Transverse colon (tissue), 4 donors: Measurements from ENCODE around the gene NCAN. TPM values are rescaled to one million over a fixed set of nuclear protein-coding genes. Genes with fewer than 3 reads are reported as not detected.

Source experiments
- DNase-seq: peaks from one replicate; pipeline ENCODE4 v3.0.0-alpha.2; 2019
- H3K27ac ChIP-seq, 4 donors: fragments of 200-600 bp; sonication (generic); 2 replicates each; pipeline ENCODE4 v1.5.1; 2016 to 2018; ENCODE audit warnings: inconsistent platforms in 4 of 4
- H3K27me3 ChIP-seq: fragments of 200-600 bp; sonication (generic); 2 replicates; pipeline ENCODE4 v1.5.1; 2017; ENCODE audit warnings: inconsistent platforms
- H3K36me3 ChIP-seq, 4 donors: fragments of 200-600 bp; sonication (generic); 2 replicates each; pipeline ENCODE4 v1.5.1; 2017 to 2019; ENCODE audit warnings: inconsistent platforms in 4 of 4
- H3K4me1 ChIP-seq, 4 donors: fragments of 200-600 bp; sonication (generic); 2 replicates each; pipeline ENCODE4 v1.5.1; 2017 to 2020; ENCODE audit warnings: inconsistent platforms in 4 of 4
- H3K4me3 ChIP-seq, 4 donors: fragments of 200-600 bp; sonication (generic); 1 replicate in 1 of 4; 2 replicates in 3 of 4; pipeline versions ENCODE4 v1.5.1 to v1.6.1; 2017 to 2019; ENCODE audit warnings: inconsistent platforms in 4 of 4
- H3K9me3 ChIP-seq, 2 donors: fragments of 200-600 bp; sonication (generic); 2 replicates each; pipeline ENCODE4 v1.5.1; 2017 to 2019; ENCODE audit warnings: inconsistent platforms in 2 of 2
- EP300 ChIP-seq: sonication (generic); formaldehyde crosslinking; IDR thresholded peaks from one replicate; pipeline ENCODE4 v1.6.1; 2017; ENCODE audit warnings: antibody characterized with exemption, low read depth
- POLR2A ChIP-seq: fragments of 450-650 bp; IDR thresholded peaks from one replicate; pipeline ENCODE4 v1.6.1; 2016; ENCODE audit warnings: antibody characterized with exemption, mild to moderate bottlenecking, moderate library complexity
- POLR2AphosphoS5 ChIP-seq, 3 donors: sonication (generic); formaldehyde crosslinking; IDR thresholded peaks; one replicate each; pipeline ENCODE4 v1.6.1; 2016; ENCODE audit warnings: antibody characterized with exemption in 3 of 3
- WGBS, 2 donors: methylation state at CpG; one replicate each; pipeline ENCODE4 v1.1.5; 2018; ENCODE audit warnings: low coverage in 1 of 2; 5-methylcytosine and 5-hydroxymethylcytosine counted together
- in situ Hi-C, 4 donors: fragments of 200-750 bp; cut with MboI; loops; one replicate each; pipeline versions ENCODE4 v1.15.0 to v1.15.1; 2017; ENCODE audit warnings: low sequenced_read_pairs in 3 of 4, low pct_ligation_motif_present in 1 of 4, low pct_unique_long_range_greater_than_20kb in 1 of 4
- intact Hi-C: fragments of 100-400 bp; cut with DNase I; formaldehyde crosslinking; loops from one replicate; pipeline ENCODE4 v1.15.1; 2023; ENCODE audit warnings: low total_unique reads
- total RNA-seq, 4 donors: library from RNA; depleted of rRNA; stranded (reverse); fragments of >200 nt; gene quantifications; one replicate each; pipeline ENCODE4 v1.1.0, GENCODE V29; 2016
- TF ChIP-seq, protein P1 (sequence below), 5 experiments: fragments of 200-600 bp in 3 of 5; fragments of 450-650 bp in 2 of 5; sonication (generic) in 3 of 5; IDR thresholded peaks; 1 replicate in 2 of 5; 2 replicates in 3 of 5; pipeline ENCODE4 v1.5.1; 2016 to 2017; ENCODE audit warnings: antibody characterized with exemption in 5 of 5, inconsistent platforms in 3 of 5, mild to moderate bottlenecking in 2 of 5, moderate library complexity in 1 of 5

Gene NCAN
- total RNA-seq, 4 donors from 2014 or later, result 0.16 TPM; not detected in 3

DNA sequence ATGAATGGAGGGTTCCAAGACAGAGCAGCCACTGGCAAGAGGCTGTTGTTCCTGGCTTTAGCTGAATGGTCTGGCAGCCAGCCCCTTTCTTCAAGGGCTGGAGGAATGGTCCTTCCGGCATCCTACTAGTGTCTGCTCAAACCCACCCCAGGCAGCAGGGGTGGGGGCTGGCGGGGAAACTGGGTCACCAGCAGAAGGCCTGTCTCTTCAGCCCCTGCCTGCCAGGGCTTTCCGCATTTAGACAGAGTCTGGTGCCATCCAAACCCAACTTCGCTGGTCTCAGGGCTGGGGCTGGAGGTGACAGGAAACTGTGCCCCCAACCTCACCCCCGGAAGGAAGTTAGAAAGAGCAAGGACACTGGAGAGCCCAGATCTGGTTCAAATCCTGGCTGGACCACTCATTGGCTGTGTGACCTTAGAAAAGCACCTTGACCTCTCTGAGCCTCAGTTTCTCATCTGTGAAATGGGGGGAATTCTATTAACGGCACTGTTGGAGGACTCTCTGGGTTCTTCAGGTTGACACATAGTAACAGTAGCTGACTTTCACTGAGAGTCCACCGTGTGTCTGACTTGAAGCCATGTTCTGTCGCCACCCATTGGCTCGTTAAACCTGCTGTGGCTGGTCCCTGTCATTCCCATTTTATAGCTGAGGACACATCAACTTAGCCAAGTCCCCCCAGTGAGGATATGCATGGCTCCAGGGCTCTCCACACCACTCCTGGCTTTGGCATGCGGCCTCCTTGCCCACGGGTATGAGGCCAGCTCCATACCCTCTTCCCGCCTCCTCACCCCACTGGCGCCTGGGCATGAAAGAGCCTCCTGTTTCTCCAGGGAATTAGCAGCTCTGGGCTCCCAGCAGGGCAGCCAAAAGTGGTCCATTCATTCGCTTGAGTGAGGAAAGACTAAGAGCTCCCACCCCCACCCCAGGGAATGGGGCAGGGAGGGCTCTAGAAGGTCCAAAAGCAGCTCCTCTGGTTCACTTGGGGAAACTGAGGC is 6.0 kb upstream of the NCAN start:
- TF ChIP-seq, protein P1, sequence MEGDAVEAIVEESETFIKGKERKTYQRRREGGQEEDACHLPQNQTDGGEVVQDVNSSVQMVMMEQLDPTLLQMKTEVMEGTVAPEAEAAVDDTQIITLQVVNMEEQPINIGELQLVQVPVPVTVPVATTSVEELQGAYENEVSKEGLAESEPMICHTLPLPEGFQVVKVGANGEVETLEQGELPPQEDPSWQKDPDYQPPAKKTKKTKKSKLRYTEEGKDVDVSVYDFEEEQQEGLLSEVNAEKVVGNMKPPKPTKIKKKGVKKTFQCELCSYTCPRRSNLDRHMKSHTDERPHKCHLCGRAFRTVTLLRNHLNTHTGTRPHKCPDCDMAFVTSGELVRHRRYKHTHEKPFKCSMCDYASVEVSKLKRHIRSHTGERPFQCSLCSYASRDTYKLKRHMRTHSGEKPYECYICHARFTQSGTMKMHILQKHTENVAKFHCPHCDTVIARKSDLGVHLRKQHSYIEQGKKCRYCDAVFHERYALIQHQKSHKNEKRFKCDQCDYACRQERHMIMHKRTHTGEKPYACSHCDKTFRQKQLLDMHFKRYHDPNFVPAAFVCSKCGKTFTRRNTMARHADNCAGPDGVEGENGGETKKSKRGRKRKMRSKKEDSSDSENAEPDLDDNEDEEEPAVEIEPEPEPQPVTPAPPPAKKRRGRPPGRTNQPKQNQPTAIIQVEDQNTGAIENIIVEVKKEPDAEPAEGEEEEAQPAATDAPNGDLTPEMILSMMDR (IDR thresholded peaks at IDR 0.05), result no peak
- TF ChIP-seq POLR2A (no peak), EP300 (no peak), POLR2AphosphoS5 (IDR thresholded peaks at IDR 0.05) (no peak)
- H3K36me3 ChIP-seq, result no peaks in the 10 kb centered on the region
- peaks cover 8% of the 10 kb centered on the region for H3K27me3 ChIP-seq
- no peak overlapping the region for H3K27ac ChIP-seq
- intact Hi-C loops, result no loop called here
- 17 to 50% methylated on average over 3 to 13 of the region's 14 CpGs for WGBS, 2 donors
- H3K4me3 ChIP-seq, result no peak overlapping the region
- H3K4me1 ChIP-seq, result peaks cover 5 to 9% (median 8%) of the 10 kb centered on the region in 4 donors
- DNase-seq, result no peak
- in situ Hi-C loops, result no loop called here
- no peaks in the 10 kb centered on the region for H3K9me3 ChIP-seq

DNA sequence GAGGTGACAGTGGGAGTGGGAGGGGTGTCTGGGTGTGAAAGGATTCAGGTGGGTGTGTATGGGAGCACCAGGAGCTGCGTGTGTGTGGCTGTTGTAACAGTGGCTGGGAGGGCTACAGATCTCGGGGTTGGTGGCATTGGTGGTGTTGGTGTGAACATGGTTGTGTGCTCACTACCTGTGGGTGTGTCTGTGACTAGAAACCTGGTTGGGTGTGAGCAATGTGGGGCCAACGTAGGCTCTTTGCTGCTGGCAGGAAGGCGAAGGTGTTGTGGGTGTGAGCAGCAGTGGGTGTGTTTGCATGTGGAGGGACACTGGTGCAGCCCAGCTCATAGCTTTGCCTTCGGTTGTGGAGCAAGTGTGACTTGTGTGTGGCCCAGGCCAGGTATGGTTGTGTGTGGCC is 4.8 kb upstream of the NCAN start:
- WGBS, 2 donors, result 57 to 90% methylated on average over 2 to 5 of the region's 5 CpGs
- TF ChIP-seq POLR2A (no peak), POLR2AphosphoS5 (IDR thresholded peaks at IDR 0.05) (no peak), EP300 (no peak)
- TF ChIP-seq, protein P1 (IDR thresholded peaks at IDR 0.05), result no peak
- H3K4me3 ChIP-seq, result no peak overlapping the region
- H3K27me3 ChIP-seq, result peaks cover 20% of the 10 kb centered on the region
- no peak for DNase-seq
- intact Hi-C loops, result no loop called here
- in situ Hi-C loops, result no loop called here
- H3K36me3 ChIP-seq, result no peaks in the 10 kb centered on the region
- peak overlapping the region in 1 of 4 donors; percentile 30 for H3K27ac ChIP-seq
- peaks cover 5 to 9% (median 8%) of the 10 kb centered on the region in 4 donors for H3K4me1 ChIP-seq
- no peaks in the 10 kb centered on the region for H3K9me3 ChIP-seq

DNA sequence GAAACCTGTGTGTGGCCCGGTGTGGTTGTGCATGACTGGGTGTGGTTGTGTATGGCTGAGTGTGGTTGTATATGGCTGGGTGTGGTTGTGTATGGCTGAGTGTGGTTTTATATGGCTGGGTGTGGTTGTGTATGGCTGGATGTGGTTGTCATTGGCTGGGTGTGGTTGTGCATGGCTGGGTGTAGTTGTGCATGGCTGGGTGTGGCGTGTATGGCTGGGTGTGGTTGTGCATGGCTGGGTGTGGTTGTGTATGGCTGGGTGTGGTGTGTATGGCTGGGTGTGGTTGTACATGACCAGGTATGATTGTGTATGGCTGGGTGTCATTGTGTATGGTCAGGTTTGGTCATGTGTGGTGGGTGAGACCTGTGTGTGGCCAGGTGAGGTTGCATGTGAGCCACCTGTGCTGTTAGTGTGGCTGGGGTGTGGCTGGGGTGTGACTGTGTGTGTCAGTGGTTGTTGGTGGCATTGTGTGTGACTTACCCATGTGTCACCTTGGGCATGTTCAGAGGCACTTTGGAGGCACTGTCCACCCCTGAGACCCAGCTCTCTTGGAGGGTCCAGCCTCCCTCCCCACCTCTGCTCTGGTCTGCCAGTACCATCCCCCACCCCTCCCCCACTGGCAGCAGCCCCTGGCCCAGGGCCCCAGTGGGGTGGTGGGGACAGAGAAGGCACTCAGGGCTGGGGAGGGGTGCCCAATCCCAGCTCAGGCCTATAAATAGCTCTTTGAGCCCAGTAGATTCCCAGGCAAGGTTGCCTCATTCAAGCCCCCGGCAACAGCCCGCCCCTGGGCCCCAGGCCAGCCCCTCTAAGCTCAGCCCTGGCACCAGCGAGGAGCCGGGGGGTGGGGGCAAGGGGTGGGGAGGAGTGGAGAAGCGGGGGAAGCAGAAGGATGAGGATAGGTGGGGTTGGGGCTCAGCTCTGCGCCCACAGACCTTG is 3.9 kb upstream of the NCAN start:
- H3K4me3 ChIP-seq, result no peak overlapping the region
- TF ChIP-seq, protein P1 (IDR thresholded peaks at IDR 0.05), result no peak
- no peak for TF ChIP-seq POLR2AphosphoS5 (IDR thresholded peaks at IDR 0.05)
- no peak for TF ChIP-seq POLR2A
- no peak for TF ChIP-seq EP300
- H3K27ac ChIP-seq, result peak overlapping the region in 1 of 4 donors; percentile 44
- 42% methylated on average over 6 of the region's 8 CpGs; no CpG with 5 or more reads in 1 of the 2 donors for WGBS, 2 donors
- no peaks in the 10 kb centered on the region for H3K9me3 ChIP-seq
- H3K27me3 ChIP-seq, result peaks cover 30% of the 10 kb centered on the region
- intact Hi-C loops, result no loop called here
- H3K4me1 ChIP-seq, result peaks cover 0 to 1% (median 0%) of the 10 kb centered on the region in 4 donors
- H3K36me3 ChIP-seq, result no peaks in the 10 kb centered on the region
- in situ Hi-C loops, result no loop called here
- no peak for DNase-seq

DNA sequence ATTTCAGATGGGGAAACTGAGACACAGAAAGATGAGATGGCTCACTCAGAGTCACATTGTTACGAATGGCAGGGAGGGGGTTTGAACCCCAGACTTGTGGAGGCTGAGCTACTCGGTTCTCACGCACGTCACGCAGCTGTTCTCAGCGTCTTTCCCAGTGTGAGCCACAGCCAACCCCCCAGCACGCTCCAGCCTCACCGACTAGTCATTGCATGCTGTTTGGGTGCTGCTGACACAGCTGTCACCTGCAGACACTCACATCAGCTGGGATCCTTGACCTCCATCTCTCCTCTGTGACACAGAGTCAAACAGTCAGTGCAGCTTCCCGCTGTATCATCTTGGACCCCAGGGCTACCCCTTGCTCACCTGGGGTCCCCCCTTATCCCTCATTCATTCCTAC is 2.4 kb upstream of the NCAN start:
- in situ Hi-C loops (no loop called here), intact Hi-C loops (no loop called here)
- Histone ChIP-seq H3K27me3 (peaks cover 44% of the 10 kb centered on the region), H3K36me3 (no peaks in the 10 kb centered on the region), H3K4me3 (no peak overlapping the region), H3K4me1 (no peaks in the 10 kb centered on the region), H3K27ac (no peak overlapping the region), H3K9me3 (no peaks in the 10 kb centered on the region)
- no peak for DNase-seq
- TF ChIP-seq, protein P1 (IDR thresholded peaks at IDR 0.05), result no peak
- no peak for TF ChIP-seq POLR2AphosphoS5 (IDR thresholded peaks at IDR 0.05)
- no peak for TF ChIP-seq EP300
- TF ChIP-seq POLR2A, result no peak
- WGBS, 2 donors, result 54% methylated on average over 9 of the region's 9 CpGs; no CpG with 5 or more reads in 1 of the 2 donors
